Smooth muscle cell of the brain vasculature (primary cell): ENCODE measurements around the gene ELFN1.
"Not testable (repeated sequence)": the region's sequence is repeated elsewhere in the genome, so short reads cannot be mapped to it uniquely, and the experiment has no call there.

Experiments
- DNase-seq: peaks from one replicate; pipeline ENCODE4 v3.0.0-alpha.2; 2012; ENCODE audit warnings: low read depth, low spot score

Gene ELFN1

GRCh38 chr7:1708596-1709251 is 38.6 kb downstream of the ELFN1 start:
- DNase-seq, result no peak

GRCh38 chr7:1709281-1709680 is 39.2 kb downstream of the ELFN1 start:
- no peak for DNase-seq

- no peak for DNase-seq
These were observed 39.8 kb downstream of the ELFN1 start for GRCh38 chr7:1709900-1710299.

GRCh38 chr7:1710936-1711335 is 40.9 kb downstream of the ELFN1 start:
- no peak for DNase-seq

GRCh38 chr7:1712907-1713501 is 42.9 kb downstream of the ELFN1 start:
- DNase-seq, result no peak

GRCh38 chr7:1713502-1714484 is 43.7 kb downstream of the ELFN1 start:
- DNase-seq, result no peak

- DNase-seq, result no peak
These were observed 44.7 kb downstream of the ELFN1 start for GRCh38 chr7:1714583-1715330.

- DNase-seq, result no peak
These were observed 45.2 kb downstream of the ELFN1 start for GRCh38 chr7:1715331-1715625.

- DNase-seq, result no peak
These were observed 45.6 kb downstream of the ELFN1 start for GRCh38 chr7:1715671-1716074.

GRCh38 chr7:1716263-1717094 is 46.4 kb downstream of the ELFN1 start:
- DNase-seq, result no peak

- DNase-seq, result no peak
These were observed 47.0 kb downstream of the ELFN1 start for GRCh38 chr7:1717095-1717483.

GRCh38 chr7:1717903-1718676 is 48.0 kb downstream of the ELFN1 start:
- no peak for DNase-seq

- DNase-seq, result not testable (repeated sequence)
These were observed 48.8 kb downstream of the ELFN1 start for GRCh38 chr7:1718850-1719249.

- DNase-seq, result not testable (repeated sequence)
These were observed 49.2 kb downstream of the ELFN1 start for GRCh38 chr7:1719256-1719655.

- no peak for DNase-seq
These were observed 49.8 kb downstream of the ELFN1 start for GRCh38 chr7:1719913-1720312.

- DNase-seq, result no peak
These were observed 50.2 kb downstream of the ELFN1 start for GRCh38 chr7:1720326-1720725.

- no peak for DNase-seq
These were observed 51.1 kb downstream of the ELFN1 start for GRCh38 chr7:1721047-1721690.

GRCh38 chr7:1723254-1723653 is 53.2 kb downstream of the ELFN1 start:
- no peak for DNase-seq

- no peak for DNase-seq
These were observed 54.2 kb downstream of the ELFN1 start for GRCh38 chr7:1724118-1724910.
